ENCODE results near the gene EXOC3L1. TPM values are rescaled to one million over a fixed set of nuclear protein-coding genes. Genes with fewer than 3 reads are reported as not detected.

Gene EXOC3L1
- total and polyA plus RNA-seq, 8 donors, result 7.5 to 16.9 (median 10.4) TPM

DNA sequence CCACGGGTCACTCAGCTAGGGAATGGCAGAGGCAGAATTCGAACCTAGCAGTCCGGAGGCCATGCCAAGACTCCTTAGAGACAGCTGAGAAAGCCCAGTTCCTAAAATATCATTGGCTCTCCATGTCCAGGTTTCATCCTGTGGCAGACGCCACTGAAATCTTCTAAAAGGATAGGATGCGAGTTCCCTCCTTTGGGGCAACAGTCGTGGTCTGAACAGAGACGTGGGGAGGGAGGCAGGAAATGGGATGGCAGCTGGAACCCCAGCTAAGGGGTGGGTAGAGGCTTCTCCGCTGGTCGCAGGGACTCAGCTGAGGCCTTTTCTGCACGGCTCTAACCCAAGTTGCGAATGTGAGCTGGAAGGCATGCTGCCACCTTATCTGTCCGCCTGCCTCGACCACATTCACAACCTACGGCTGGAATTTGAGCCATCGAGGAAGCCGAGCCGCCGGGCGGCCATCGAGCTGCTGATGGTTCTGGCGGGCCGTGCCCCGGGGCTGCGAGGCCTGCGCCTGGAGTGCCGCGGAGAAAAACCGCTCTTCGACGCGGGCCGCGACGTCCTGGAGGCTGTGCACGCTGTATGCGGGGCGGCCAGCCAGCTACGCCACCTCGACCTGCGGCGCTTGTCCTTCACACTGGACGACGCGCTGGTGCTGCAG is 27.3 kb downstream of the EXOC3L1 start:
- no peak for ATAC-seq
- H3K9me3 ChIP-seq, result no peaks in the 10 kb centered on the region
- peaks cover 25 to 65% of the 10 kb centered on the region in 2 donors for H3K27me3 ChIP-seq
- no peak overlapping the region for H3K27ac ChIP-seq
- no peak for DNase-seq
- H3K4me1 ChIP-seq, result peaks cover 38 to 67% of the 10 kb centered on the region in 2 donors
- intact Hi-C loops (cut with DNase I), result no loop called here
- peak overlapping the region in 1 of 2 donors; percentile 7 for H3K4me3 ChIP-seq
- TF ChIP-seq, protein P1, sequence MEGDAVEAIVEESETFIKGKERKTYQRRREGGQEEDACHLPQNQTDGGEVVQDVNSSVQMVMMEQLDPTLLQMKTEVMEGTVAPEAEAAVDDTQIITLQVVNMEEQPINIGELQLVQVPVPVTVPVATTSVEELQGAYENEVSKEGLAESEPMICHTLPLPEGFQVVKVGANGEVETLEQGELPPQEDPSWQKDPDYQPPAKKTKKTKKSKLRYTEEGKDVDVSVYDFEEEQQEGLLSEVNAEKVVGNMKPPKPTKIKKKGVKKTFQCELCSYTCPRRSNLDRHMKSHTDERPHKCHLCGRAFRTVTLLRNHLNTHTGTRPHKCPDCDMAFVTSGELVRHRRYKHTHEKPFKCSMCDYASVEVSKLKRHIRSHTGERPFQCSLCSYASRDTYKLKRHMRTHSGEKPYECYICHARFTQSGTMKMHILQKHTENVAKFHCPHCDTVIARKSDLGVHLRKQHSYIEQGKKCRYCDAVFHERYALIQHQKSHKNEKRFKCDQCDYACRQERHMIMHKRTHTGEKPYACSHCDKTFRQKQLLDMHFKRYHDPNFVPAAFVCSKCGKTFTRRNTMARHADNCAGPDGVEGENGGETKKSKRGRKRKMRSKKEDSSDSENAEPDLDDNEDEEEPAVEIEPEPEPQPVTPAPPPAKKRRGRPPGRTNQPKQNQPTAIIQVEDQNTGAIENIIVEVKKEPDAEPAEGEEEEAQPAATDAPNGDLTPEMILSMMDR (IDR thresholded peaks at IDR 0.05), result no peak
- H3K36me3 ChIP-seq, result no peaks in the 10 kb centered on the region

GRCh38 chr16:67161595-67162058 is 28.3 kb downstream of the EXOC3L1 start:
- no peak for DNase-seq
- no peak for ATAC-seq

GRCh38 chr16:67158637-67159600 is 31.0 kb downstream of the EXOC3L1 start:
- Histone ChIP-seq H3K9me3 (no peaks in the 10 kb centered on the region), H3K27me3 (peaks cover 7 to 42% of the 10 kb centered on the region in 2 donors), H3K4me3 (peak overlapping the region; percentile 96 to 97), H3K4me1 (peaks cover 28 to 66% of the 10 kb centered on the region in 2 donors), H3K27ac (peak overlapping the region; percentile 81 to 85), H3K36me3 (peaks cover 0 to 9% of the 10 kb centered on the region in 2 donors)
- TF ChIP-seq, protein P1 (IDR thresholded peaks at IDR 0.05), result no peak
- intact Hi-C loops (cut with DNase I), result loop anchor here in 1 of 2 donors (5.0 to 10.0 kb wide), 2 partner anchors 144 to 182 kb away; no protein-coding TSS in a partner anchor
- peak in 1 of 4 donors; percentile 85 for DNase-seq
- ATAC-seq, result peak; percentile 25

More at GRCh38 chr16:67161595-67162058, 28.3 kb downstream of the EXOC3L1 start:
- intact Hi-C loops (cut with DNase I), result no loop called here
- TF ChIP-seq, protein P1 (IDR thresholded peaks at IDR 0.05), result no peak
- Histone ChIP-seq H3K9me3 (no peaks in the 10 kb centered on the region), H3K4me3 (peak overlapping the region; percentile 96 to 97), H3K4me1 (peaks cover 38 to 68% of the 10 kb centered on the region in 2 donors), H3K36me3 (no peaks in the 10 kb centered on the region), H3K27me3 (peaks cover 25 to 55% of the 10 kb centered on the region in 2 donors), H3K27ac (no peak overlapping the region)

- Histone ChIP-seq H3K4me3 (no peak overlapping the region), H3K9me3 (no peaks in the 10 kb centered on the region), H3K36me3 (peaks cover 0 to 11% of the 10 kb centered on the region in 2 donors), H3K4me1 (peaks cover 19 to 57% of the 10 kb centered on the region in 2 donors), H3K27me3 (peaks cover 0 to 34% of the 10 kb centered on the region in 2 donors), H3K27ac (no peak overlapping the region)
- ATAC-seq (no peak), DNase-seq (no peak)
- TF ChIP-seq, protein P1 (IDR thresholded peaks at IDR 0.05), result no peak
- intact Hi-C loops (cut with DNase I), result loop anchor here in 1 of 2 donors (5.0 to 10.0 kb wide), 2 partner anchors 143 to 181 kb away; no protein-coding TSS in a partner anchor
Observed at GRCh38 chr16:67157892-67158635, 31.9 kb downstream of the EXOC3L1 start.

Measured in left lung (tissue), 10 donors.